Stomach smooth muscle (tissue), 2 donors: ENCODE measurements around the gene MEI4.

ENCODE experiments used
- H3K27ac ChIP-seq: one replicate; pipeline ENCODE4 v1.7.0; 2013; ENCODE audit warnings: mild to moderate bottlenecking, low read length, inconsistent platforms
- H3K27me3 ChIP-seq, 2 donors: one replicate each; pipeline ENCODE4 v1.7.0; 2013; ENCODE audit warnings: low read length in 2 of 2; ENCODE audit not compliant: insufficient read depth in 2 of 2, control insufficient read depth in 1 of 2
- H3K36me3 ChIP-seq, 2 donors: one replicate each; pipeline ENCODE4 v1.7.0; 2013; ENCODE audit warnings: low read length in 2 of 2; ENCODE audit not compliant: control insufficient read depth in 2 of 2, insufficient read depth in 2 of 2
- H3K4me1 ChIP-seq: one replicate; pipeline ENCODE4 v1.7.0; 2013; ENCODE audit warnings: low read length; ENCODE audit not compliant: control insufficient read depth, insufficient read depth
- H3K4me3 ChIP-seq, 2 donors: one replicate each; pipeline ENCODE4 v1.7.0; 2013; ENCODE audit warnings: low read length in 2 of 2
- H3K9ac ChIP-seq, 2 donors: one replicate each; pipeline ENCODE4 v1.7.0; 2013; ENCODE audit warnings: low read length in 2 of 2, mild to moderate bottlenecking in 1 of 2
- H3K9me3 ChIP-seq, 2 donors: one replicate each; pipeline ENCODE4 v1.7.0; 2013; ENCODE audit warnings: low read length in 2 of 2; ENCODE audit not compliant: control insufficient read depth in 2 of 2
- donor health status: healthy.
- donor health status: Pancreatic carcinoma.

MEI4 gene

GRCh38 chr6:77844822-77845221, 192.0 kb downstream of the MEI4 start:
- no peaks in the 10 kb centered on the region for H3K27me3 ChIP-seq
- H3K27ac ChIP-seq, result no peak overlapping the region
- H3K36me3 ChIP-seq, result no peaks in the 10 kb centered on the region
- no peaks in the 10 kb centered on the region for H3K9me3 ChIP-seq
- H3K9ac ChIP-seq, result no peak overlapping the region
- H3K4me3 ChIP-seq, result no peak overlapping the region
- no peaks in the 10 kb centered on the region for H3K4me1 ChIP-seq

DNA sequence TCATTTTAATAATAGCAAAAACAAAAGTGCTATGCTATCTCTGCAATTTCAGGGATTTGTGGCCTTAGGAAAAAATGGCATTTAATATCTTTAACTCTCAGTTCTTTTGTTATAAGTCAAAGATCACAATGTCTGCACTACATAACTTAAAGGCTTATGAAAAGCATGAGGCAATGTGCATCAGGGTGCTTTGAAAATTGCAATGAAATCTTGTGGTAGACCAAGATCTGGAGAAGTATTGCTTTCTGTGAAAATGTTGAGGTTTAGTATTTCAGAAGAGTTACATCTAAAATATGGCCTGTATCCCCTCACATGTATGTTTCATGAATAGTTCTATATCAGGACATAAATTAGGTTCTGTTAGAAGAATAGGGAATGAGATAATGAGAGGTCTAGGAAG, 200.6 kb downstream of the MEI4 start:
- Histone ChIP-seq H3K9me3 (no peaks in the 10 kb centered on the region), H3K4me1 (no peaks in the 10 kb centered on the region), H3K4me3 (no peak overlapping the region), H3K27me3 (no peaks in the 10 kb centered on the region), H3K36me3 (no peaks in the 10 kb centered on the region), H3K27ac (no peak overlapping the region), H3K9ac (no peak overlapping the region)

- Histone ChIP-seq H3K4me3 (no peak overlapping the region), H3K4me1 (no peaks in the 10 kb centered on the region), H3K9ac (no peak overlapping the region), H3K27me3 (no peaks in the 10 kb centered on the region), H3K9me3 (no peaks in the 10 kb centered on the region), H3K36me3 (no peaks in the 10 kb centered on the region), H3K27ac (no peak overlapping the region)
These were observed 203.6 kb downstream of the MEI4 start for GRCh38 chr6:77856391-77856790.

DNA sequence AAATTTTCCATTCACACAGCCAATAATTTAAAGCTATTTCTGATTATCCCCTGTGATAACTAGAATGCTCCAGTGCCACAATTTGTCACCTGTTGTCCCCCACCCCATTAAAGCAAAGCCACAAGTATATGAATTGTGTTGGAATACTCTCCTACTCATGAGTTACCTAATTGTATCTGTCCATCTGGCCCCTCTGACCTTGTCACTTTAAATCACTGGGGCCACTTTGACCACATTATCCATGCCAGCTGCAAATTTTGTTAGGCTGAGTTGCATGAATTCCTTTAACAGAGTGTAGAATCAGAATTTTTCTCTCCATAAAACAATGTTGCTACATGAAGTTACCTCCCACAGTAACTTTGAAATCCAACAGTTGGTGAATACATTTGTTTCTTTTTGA, 204.6 kb downstream of the MEI4 start:
- Histone ChIP-seq H3K9me3 (no peaks in the 10 kb centered on the region), H3K4me1 (no peaks in the 10 kb centered on the region), H3K36me3 (no peaks in the 10 kb centered on the region), H3K9ac (no peak overlapping the region), H3K4me3 (no peak overlapping the region), H3K27me3 (no peaks in the 10 kb centered on the region), H3K27ac (no peak overlapping the region)

- H3K4me3 ChIP-seq, result no peak overlapping the region
- H3K9me3 ChIP-seq, result no peaks in the 10 kb centered on the region
- H3K4me1 ChIP-seq, result no peaks in the 10 kb centered on the region
- H3K27me3 ChIP-seq, result no peaks in the 10 kb centered on the region
- H3K27ac ChIP-seq, result no peak overlapping the region
- H3K9ac ChIP-seq, result no peak overlapping the region
- no peaks in the 10 kb centered on the region for H3K36me3 ChIP-seq
These were observed 223.5 kb downstream of the MEI4 start for GRCh38 chr6:77876300-77876699.

DNA sequence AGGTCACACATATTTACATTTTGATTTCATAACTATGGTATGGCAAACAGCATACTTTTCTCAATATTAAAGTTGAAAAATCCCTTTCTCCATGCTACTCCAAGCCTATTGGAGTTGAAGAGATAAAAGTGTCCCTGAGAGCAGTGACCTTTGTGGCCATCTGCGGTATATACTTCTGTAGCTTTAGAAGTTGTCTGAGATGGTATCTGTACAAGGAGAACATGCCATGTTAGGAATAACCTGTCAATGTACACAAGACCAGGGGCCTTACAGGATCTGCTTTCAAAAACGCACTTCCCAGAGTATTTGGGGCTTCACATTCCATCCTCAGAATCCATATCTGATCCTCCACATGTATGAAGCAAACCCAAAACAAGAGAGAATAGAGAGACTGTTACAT, 226.7 kb downstream of the MEI4 start:
- Histone ChIP-seq H3K4me1 (no peaks in the 10 kb centered on the region), H3K27ac (no peak overlapping the region), H3K27me3 (no peaks in the 10 kb centered on the region), H3K9ac (no peak overlapping the region), H3K36me3 (no peaks in the 10 kb centered on the region), H3K4me3 (no peak overlapping the region), H3K9me3 (no peaks in the 10 kb centered on the region)

- Histone ChIP-seq H3K4me3 (no peak overlapping the region), H3K9ac (no peak overlapping the region), H3K4me1 (no peaks in the 10 kb centered on the region), H3K36me3 (no peaks in the 10 kb centered on the region), H3K27ac (no peak overlapping the region), H3K27me3 (no peaks in the 10 kb centered on the region), H3K9me3 (no peaks in the 10 kb centered on the region)
These were observed 227.7 kb downstream of the MEI4 start for GRCh38 chr6:77880501-77880900.

DNA sequence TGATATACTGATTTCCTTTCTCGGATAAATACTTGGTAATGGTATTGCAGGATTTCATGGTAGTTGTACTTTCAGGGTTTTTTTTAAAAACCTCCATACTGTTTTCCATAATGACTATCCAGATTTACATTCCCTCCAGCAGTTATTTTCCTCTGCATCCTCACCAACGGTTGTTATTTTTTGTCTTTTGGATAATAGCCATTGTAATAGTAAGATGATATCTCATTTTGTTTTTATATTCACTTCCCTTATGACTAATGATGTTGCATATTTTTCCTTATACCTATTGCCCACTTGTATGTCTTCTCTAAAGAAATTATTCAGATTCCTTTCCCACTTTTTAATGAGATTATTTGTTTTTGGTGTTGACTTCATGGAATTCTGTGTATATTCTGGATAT, 231.0 kb downstream of the MEI4 start:
- Histone ChIP-seq H3K27me3 (no peaks in the 10 kb centered on the region), H3K9me3 (peaks cover 0 to 5% of the 10 kb centered on the region in 2 donors), H3K4me3 (no peak overlapping the region), H3K9ac (no peak overlapping the region), H3K36me3 (no peaks in the 10 kb centered on the region), H3K4me1 (no peaks in the 10 kb centered on the region), H3K27ac (no peak overlapping the region)

DNA sequence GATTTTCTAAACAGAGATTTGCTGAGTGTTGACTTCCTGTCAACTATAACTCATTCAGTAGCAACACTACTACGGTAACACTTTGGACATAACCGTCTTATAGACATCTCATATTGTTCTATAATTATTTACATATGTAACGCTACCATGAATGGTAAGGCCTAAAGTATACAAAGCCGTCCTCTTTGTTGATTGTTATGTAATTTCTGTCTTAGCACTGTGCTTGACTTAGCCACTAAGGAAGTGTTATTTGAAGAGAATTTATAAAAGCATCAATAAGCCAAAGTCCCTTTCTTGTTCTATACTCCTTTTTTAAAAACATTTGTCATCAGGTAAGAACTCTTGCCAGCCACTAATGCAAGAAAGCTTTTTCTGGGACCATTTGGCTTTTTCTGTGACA, 240.6 kb downstream of the MEI4 start:
- Histone ChIP-seq H3K27ac (no peak overlapping the region), H3K36me3 (no peaks in the 10 kb centered on the region), H3K9me3 (peaks cover 0 to 17% of the 10 kb centered on the region in 2 donors), H3K27me3 (no peaks in the 10 kb centered on the region), H3K4me1 (no peaks in the 10 kb centered on the region), H3K9ac (no peak overlapping the region), H3K4me3 (no peak overlapping the region)

DNA sequence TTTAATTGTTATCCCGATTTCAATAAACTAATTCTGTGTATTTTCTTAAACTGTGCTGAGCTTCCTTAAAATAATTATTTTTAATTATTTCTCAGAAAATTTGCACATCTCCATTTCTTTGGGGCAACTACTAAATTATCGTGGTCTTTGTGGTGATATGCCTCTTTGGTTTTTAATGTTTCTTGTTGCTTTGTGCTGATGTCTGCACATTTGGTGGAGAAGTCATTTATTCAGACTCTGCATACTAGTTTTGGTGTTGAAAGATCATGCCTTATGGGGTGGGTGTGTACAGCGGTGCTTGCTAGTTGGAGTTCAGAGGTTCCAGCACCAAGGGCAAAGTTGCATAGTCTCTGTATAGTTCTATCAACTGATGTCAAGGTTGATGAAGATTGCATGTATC, 253.2 kb downstream of the MEI4 start:
- Histone ChIP-seq H3K27ac (no peak overlapping the region), H3K9ac (no peak overlapping the region)

GRCh38 chr6:77910826-77911225, 258.0 kb downstream of the MEI4 start:
- Histone ChIP-seq H3K27ac (no peak overlapping the region), H3K9me3 (no peaks in the 10 kb centered on the region), H3K4me3 (no peak overlapping the region), H3K4me1 (no peaks in the 10 kb centered on the region), H3K27me3 (no peaks in the 10 kb centered on the region), H3K36me3 (no peaks in the 10 kb centered on the region), H3K9ac (no peak overlapping the region)

More for the DNA sequence above, 253.2 kb downstream of the MEI4 start:
- Histone ChIP-seq H3K4me3 (no peak overlapping the region), H3K9me3 (no peaks in the 10 kb centered on the region), H3K27me3 (no peaks in the 10 kb centered on the region), H3K4me1 (no peaks in the 10 kb centered on the region), H3K36me3 (no peaks in the 10 kb centered on the region)
